CD4-positive, alpha-beta T cell treated with Interleukin-15 for 1 hour (primary cell): ENCODE results near the gene GTF2A2.
"Not testable (repeated sequence)": the region's sequence is repeated elsewhere in the genome, so short reads cannot be mapped to it uniquely, and the experiment has no call there.

Source experiments
- DNase-seq: peaks from one replicate; pipeline ENCODE4 v3.0.0-alpha.2; 2020

The GTF2A2 gene, protein sequence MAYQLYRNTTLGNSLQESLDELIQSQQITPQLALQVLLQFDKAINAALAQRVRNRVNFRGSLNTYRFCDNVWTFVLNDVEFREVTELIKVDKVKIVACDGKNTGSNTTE

GRCh38 chr15:59656897-59657634 is at the start of gene GTF2A2:
Gene GTF2A2, minus strand, starts transcription at chr15:59657515. Its CDS starts 5,238 bp downstream, at chr15:59652277.
- peak; percentile 92 for DNase-seq

DNA sequence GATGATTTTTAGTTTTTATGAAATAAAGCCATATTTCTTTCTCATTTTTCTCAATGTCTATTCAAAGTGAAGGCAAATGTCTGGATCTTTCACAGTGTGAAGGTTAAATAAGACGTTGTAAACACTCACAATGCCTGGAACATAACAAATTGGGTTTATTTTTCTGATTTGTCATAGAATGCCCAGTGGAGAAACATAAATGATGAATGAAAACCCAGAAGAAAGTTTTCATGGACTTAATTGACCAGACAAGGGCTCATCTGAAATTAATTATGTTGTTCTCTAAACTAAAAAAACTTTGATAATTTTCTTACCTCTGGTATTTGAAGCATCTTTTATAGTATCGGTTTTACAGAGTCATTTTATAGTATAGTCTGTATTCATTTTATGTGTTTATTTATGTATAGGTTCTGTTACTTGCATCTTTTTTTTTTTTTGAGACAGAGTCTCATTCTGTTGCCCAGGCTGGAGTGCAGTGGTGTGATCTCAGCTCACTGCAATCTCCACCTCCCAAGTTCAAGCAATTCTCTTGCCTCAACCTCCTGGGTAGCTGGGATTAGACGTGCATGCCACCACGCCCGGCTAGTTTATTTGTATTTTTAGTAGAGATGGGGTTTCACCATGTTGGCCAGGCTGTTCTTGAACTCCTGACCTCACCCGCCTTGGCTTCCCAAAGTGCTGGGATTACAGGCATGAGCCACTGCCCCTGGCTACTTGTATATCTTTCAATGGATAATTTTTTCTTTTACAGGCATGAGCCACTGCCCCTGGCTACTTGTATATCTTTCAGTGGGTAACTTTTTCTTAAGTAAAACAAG is 46.9 kb upstream of the GTF2A2 start:
- DNase-seq = no peak

DNA sequence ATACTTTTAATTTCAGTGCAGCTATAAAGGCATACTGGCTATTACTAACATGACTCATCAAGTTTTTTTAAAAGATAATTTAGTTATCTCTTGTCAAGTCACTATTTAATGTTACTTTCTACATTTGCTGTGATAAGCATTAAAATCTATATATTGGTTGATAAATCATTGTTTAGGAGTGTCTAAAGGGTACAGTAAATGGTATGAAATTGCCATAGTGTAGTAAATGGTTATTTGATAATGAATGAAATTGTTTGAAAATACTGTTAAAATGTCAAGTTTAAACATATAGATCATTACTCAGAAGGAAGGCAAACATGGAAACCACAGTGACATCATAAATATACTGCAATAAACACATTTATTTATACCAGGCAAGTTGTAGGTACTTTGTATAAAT is 45.0 kb upstream of the GTF2A2 start:
- DNase-seq = no peak

- DNase-seq = no peak
Measured at GRCh38 chr15:59701880-59702279, 44.6 kb upstream of the GTF2A2 start.

DNA sequence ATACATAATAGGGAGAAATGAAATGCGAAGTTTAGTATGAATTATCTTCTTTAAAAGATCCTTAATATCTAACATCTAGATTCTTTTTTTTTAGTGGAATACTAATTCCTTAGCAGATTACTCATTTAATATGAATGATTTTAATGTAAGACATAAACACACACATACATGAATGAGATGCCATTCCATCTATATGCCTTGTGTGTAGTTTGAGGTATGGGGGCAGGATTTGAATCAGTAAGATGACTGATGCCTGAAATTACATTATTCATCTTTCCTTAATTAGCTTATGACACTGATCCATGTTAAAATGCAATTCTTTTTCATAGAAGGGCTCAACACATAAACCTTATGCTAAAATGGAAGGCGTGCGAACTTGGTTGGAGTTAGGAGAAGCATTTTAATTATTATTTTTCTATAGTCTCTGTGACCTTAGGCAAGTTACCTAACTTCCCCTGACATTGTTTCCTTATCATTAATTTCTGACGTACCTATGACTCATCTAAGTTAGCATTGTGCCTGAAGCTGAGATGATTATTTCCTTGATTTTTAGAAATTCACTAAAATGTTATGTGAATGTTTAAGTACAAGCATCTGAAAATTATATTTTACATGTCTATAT is 42.6 kb upstream of the GTF2A2 start:
- no peak for DNase-seq

GRCh38 chr15:59698065-59698464 is 40.8 kb upstream of the GTF2A2 start:
- not testable (repeated sequence) for DNase-seq

- no peak for DNase-seq
Measured at GRCh38 chr15:59696332-59696731, 39.0 kb upstream of the GTF2A2 start.

- DNase-seq = no peak
Measured at GRCh38 chr15:59694779-59695178, 37.5 kb upstream of the GTF2A2 start.

GRCh38 chr15:59691194-59691805 is 34.0 kb upstream of the GTF2A2 start:
- peak; percentile 23 for DNase-seq

GRCh38 chr15:59689626-59690236 is 32.4 kb upstream of the GTF2A2 start:
- peak; percentile 79 for DNase-seq

DNA sequence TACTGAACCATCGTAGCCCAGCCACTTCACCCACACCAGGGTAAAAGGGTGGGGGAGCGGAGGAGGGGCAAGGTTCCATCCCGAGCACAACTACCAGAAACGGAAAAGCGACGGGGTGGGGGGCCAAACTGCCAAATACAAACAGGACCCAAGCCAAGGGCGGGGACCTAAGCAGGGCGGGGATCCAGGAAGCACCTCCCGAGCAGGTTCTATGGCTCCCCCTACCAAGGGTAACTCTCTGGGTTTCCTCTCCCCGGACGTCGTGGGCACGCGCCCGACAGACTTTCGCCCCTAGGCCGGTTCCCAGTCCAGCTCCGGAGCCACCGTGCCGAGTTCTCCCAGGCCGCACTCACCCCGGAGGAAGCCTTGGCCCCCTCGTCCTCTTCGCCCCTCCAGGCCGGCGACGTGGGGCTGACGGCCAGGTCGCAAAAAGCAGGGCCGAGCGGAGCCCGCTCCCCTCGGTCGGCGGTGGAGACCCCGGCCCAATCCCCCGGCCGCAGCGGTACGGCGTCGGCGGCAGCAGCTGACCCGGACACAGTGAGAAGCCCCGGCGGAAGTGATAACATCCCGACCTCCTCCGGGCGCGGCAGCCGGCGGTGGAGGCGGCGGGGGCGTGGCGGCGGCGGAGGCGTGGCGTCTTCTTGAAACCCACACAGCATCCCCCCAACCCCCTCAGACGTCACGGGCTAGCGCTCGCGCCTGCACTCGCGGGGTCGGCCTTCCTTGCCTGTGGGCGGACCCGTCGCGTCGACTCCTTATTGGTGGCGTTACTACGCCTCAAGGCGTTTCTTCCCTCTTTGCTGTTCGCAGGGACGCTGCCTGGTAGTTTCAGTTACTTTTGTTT is 31.7 kb upstream of the GTF2A2 start, which contains the start of gene BNIP2:
TSS of gene BNIP2 (minus strand) at position 539 of the 844 bp plus-strand sequence. CDS start 6,863 bp downstream, outside the sequence.
- peak; percentile 99 for DNase-seq

GRCh38 chr15:59688423-59688781 is 31.1 kb upstream of the GTF2A2 start:
- peak; percentile 19 for DNase-seq

DNA sequence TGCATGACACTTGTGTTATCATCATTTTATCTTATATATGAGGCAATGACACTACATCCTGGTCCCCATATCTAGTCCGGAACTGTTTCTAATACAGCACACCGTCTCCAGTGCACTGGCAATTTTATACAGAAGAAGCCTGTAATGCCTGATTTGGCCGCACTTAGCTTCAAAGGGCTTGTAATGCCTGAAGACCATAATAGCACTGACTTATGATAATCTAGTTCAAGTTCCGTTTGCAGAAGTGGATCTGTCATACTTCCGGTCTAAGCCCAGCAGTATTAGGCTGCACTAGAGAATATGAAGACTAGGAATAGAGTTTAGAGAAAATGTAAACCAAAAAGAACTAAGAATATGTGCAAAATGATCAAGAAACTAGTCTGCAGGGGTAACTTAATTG is 30.5 kb upstream of the GTF2A2 start:
- peak; percentile 59 for DNase-seq

- DNase-seq = peak; percentile 41
Measured at GRCh38 chr15:59686389-59686788, 29.1 kb upstream of the GTF2A2 start.

DNA sequence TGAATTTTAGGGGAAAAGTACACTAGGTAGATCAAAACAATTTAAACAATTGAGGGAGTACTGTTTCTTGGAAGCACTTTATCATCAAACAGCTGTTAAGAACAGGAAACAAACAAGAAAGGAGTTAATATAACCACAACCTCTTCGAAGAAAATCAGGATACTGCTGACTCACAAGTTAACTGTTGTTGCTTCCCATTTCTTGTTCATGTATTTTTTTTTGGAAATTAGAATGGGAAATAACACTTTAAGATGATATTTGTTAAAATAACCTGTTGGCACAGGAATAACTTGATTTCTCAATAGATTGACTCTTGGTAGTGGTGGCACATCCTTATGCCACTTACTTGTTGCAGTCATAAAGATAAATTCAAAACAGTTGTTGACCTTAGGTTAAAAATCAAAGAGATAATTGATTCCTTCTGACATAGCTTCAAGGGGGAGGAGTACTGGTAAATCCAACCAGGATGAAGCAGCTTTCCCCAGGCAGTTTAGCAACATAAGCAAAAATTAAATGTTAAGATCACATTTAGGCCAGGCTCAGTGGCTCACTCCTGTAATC is 28.5 kb upstream of the GTF2A2 start:
- DNase-seq = no peak

DNA sequence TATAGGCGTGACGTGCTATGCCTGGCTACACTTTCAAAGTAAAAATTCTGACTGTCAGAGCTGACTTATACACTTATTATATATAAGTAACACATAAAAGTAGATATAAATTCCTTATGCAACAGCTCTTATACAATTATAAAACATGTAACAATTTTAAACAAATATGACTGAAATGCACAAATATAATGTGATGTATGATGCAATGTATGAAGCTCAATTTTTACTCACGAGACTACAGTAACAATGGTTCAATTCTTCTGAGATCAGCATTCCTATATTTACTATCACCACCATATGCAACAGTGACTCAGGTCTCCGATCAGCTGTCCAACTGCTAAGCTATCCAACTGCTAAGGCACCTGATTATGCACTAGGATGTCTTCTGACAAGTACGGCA is 23.6 kb upstream of the GTF2A2 start:
- DNase-seq = no peak

GRCh38 chr15:59680346-59680745 is 23.0 kb upstream of the GTF2A2 start:
- DNase-seq = no peak

- no peak for DNase-seq
Measured at GRCh38 chr15:59678620-59679019, 21.3 kb upstream of the GTF2A2 start.

GRCh38 chr15:59678172-59678571 is 20.9 kb upstream of the GTF2A2 start:
- no peak for DNase-seq

- no peak for DNase-seq
Measured at GRCh38 chr15:59676565-59676964, 19.2 kb upstream of the GTF2A2 start.

- no peak for DNase-seq
Measured at GRCh38 chr15:59674361-59674877, 17.1 kb upstream of the GTF2A2 start.
